Non-pigmented ciliary epithelial cell (primary cell): ENCODE measurements around the gene FTO.

Source experiments
- DNase-seq: peaks from one replicate; pipeline ENCODE4 v3.0.0-alpha.2; 2010; ENCODE audit warnings: low read depth

Gene FTO

GRCh38 chr16:53711390-53711789 lies 7.4 kb downstream of the FTO start:
- DNase-seq, result no peak

- DNase-seq, result no peak
Observed at GRCh38 chr16:53712065-53712464, 8.1 kb downstream of the FTO start.

- no peak for DNase-seq
Observed at GRCh38 chr16:53713403-53714204, 9.6 kb downstream of the FTO start.

- DNase-seq, result no peak
Observed at GRCh38 chr16:53714205-53715022, 10.5 kb downstream of the FTO start.

DNA sequence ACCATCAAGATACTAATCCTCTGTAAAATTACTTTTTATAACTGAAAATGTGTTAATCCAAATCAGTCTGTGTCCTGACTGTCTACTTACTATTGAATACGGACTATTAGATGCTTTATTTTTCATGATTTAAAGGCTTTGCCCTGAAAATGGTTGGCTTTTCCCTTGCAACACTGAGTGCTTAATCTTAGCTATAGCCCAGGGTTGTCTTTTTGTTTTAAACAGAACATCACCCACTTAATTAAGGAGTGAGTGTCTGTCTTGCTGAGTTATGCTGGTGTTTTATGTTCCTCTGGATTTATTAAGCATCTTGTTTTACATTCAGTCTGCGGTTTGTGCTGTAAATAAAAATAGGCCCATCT lies 11.0 kb downstream of the FTO start:
- DNase-seq, result no peak

GRCh38 chr16:53717577-53717976 lies 13.6 kb downstream of the FTO start:
- no peak for DNase-seq

DNA sequence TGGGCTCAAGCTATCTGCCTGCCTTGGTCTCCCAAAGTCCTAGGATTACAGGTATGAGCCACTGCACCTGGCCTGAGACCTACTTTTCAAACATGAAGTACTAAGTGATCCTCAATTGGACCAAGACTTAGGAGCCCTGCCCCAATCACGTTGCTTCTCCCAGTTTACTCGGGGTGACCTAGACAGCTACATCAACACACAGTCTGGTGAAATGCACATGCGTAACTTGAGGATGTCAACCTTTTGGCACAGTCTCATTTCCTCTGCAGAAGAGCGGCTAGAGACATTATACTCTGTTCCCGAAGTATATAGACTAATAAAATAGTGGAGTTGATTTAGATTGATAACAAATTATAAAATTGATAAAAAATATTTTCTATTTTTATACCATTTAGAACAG lies 17.1 kb downstream of the FTO start:
- DNase-seq, result no peak

- no peak for DNase-seq
Observed at GRCh38 chr16:53726625-53727024, 22.7 kb downstream of the FTO start.

DNA sequence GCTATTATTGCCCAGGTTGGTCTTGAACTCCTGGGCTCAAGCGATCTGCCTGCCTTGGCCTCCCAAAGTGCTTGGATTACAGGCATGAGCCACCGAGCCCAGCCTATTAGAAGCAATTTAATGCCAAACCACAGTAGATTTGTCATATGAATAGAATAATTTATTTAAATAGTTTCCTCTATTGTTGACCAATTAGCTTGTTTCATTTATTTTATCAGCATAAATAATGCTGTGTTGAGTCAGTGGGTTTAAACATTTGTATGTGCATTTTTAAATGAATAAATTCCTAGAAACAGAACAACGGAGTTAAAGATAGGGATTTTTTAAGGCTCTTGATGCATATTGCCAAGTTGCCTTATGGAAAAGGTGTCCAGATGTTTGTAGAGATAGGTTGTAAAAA lies 26.7 kb downstream of the FTO start:
- DNase-seq, result no peak

DNA sequence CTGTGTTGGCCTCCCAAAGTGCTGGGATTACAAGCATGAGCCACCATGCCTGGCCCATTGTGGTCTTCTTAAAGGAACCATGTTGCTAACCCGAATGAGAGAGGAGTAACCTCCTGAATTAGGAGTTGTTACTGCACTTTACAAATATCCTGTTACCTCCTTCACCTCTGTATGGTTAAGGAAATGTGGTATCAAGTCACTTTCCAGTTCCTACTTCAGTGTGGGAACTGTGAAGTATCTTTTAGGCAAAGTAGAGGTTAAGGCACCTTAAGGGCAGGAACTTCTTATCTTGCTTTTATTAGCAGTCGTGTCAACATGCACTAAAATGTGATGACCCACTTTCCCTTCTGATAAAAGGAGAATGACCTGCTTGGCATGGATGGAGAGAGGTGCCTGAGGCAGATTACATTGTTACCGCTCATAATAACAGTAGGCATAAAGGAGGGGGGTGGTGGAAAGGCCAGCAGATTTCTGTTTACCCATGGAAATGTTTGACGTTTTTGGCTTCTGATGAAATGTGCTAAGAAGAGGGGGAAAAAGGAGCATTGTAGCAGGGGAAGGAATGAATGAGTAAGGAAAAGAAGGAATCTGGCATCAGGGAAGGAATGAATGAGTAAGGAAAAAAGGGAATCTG lies 28.5 kb downstream of the FTO start:
- DNase-seq, result no peak

GRCh38 chr16:53734908-53735307 lies 31.0 kb downstream of the FTO start:
- DNase-seq, result no peak

GRCh38 chr16:53736297-53736696 lies 32.3 kb downstream of the FTO start:
- DNase-seq, result no peak

- no peak for DNase-seq
Observed at GRCh38 chr16:53737552-53737951, 33.6 kb downstream of the FTO start.

DNA sequence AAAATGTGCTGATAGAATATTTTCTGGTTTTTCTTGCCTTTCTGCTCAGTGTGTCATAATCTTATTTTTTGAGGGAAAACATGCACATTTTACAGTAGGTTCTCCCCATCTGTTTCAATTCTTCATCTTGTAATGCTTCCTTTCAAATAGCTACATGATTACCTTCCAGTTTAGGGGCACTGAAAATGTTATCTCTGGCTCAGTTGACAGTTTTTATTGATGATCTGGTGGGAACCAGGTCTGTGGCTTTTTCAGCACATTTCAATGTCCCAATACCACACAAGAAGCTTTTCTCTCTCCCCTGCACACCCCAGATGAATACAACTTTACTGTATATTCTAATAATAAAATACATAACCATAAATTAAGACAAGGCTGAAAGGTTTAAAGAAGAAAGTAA lies 36.5 kb downstream of the FTO start:
- no peak for DNase-seq

DNA sequence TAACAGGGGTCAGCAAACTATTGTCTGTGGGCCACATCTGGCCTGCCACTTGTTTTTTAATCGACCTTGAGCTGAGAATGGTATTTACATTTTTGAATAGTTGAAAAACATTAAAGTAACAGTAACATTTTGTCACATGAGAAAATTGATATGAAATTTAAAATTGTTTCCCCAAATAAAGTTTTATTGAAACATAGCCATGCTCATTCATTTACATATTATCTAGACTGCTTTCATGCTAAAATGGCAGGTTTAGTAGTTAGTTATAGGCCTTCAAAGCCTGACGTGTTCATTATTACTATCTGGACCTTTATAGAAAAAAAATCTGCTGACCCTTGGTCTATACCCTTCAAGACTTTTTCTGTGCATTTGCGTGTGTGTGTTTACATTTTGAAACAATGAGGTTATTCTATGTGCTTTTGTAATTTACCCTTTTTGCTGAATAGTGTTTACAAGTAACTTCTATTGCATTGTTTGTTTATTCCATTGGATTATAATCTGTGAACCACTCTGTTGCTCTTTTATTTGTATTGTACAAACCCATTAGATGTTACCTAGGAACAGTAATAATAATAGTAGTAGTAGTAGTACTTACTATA lies 37.1 kb downstream of the FTO start:
- no peak for DNase-seq

DNA sequence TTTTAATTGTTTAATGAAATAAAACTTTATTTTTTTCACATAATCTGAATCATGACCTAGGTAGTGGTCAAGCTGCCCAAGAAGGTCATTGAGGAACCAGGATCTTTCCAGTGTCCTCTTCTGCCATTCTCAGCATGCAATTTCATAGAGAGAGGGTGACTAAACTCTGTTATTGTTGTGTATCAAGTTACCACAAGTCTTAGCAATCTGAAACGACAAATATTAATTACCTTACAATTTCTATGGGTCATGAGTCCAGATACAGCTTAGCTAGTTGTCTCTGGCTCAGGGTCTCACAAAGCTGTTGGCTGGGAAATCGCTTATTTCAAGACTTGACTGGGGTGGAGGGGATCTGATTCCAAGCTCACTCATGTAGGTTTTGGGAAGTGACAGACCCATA lies 37.6 kb downstream of the FTO start:
- DNase-seq, result no peak

- no peak for DNase-seq
Observed at GRCh38 chr16:53743149-53743566, 39.2 kb downstream of the FTO start.

- DNase-seq, result no peak
Observed at GRCh38 chr16:53744449-53744848, 40.5 kb downstream of the FTO start.

DNA sequence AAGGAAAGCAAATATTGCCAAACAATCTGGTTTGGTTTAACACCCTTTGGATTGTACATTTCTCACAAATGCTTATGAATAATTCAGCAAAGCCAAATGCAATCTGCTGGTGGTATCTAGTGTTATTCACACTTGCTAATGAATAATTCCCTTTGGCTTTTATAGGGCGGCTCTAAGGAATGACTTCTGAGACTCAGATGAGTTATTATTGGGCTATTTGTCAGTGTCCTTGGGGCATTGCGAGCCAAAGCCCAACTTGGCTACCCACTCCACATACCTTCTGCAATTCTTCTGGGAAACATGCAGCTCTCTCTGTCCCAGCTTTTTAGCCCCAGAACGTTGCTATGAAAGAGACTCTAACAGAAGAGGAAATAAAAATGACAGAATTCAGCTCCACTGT lies 41.1 kb downstream of the FTO start:
- no peak for DNase-seq

GRCh38 chr16:53745753-53746266 lies 41.9 kb downstream of the FTO start:
- no peak for DNase-seq

GRCh38 chr16:53752560-53752959 lies 48.6 kb downstream of the FTO start:
- DNase-seq, result no peak

DNA sequence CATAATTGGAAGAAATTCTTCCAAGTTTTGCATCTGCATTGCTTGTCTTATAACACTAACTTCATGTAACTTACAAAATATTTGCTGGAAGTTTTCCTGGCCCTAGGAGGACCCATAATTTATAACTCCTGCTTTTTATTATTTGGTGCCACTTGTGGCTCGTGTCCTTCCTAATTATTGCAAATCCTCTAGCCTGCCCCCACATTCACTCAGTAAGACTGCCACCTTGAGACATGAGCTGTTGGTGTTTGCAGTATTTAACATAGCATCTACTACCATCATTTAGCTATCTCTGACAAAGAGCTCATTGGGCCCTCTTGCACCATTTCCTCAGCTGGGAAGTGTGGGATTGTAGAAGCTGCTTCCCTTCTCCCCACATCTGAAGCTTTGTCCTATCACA lies 49.5 kb downstream of the FTO start:
- no peak for DNase-seq
